Measurements from ENCODE around the gene WDR62.

- no peak for TF ChIP-seq POLR2A (IDR thresholded peaks at IDR 0.05)
- no peak for TF ChIP-seq CTCF (IDR thresholded peaks at IDR 0.05)
Measured at GRCh38 chr19:36090910-36091695, 36.4 kb downstream of the WDR62 start.
